Endothelial cell of umbilical vein (primary cell): ENCODE measurements around the gene RPS27. TPM values are rescaled to one million over a fixed set of nuclear protein-coding genes. Genes with fewer than 3 reads are reported as not detected.

ENCODE experiments used
- BruUV-seq: library from RNA; stranded (reverse); fragments of 400-500 nt; replicated peaks from 2 replicates; lab custom pipeline; 2021; lab: Mats Ljungman, UMichigan
- CTCF ChIA-PET: fragments of 300-600, 350-600 bp; sonication (Branson Sonifier 250); formaldehyde crosslinking; loops from one replicate; lab custom pipeline; 2021; ENCODE audit warnings: antibody characterized with exemption, inconsistent platforms; lab: Charles Lee
- POLR2A ChIA-PET: fragments of 300-600, 350-600 bp; sonication (Branson Sonifier 250); formaldehyde crosslinking; loops from one replicate; lab custom pipeline; 2021; ENCODE audit warnings: antibody characterized with exemption, inconsistent platforms; lab: Charles Lee
- DNase-seq: peaks from one replicate; pipeline ENCODE4 v3.0.0-alpha.2; 2011; ENCODE audit warnings: low read depth, low spot score
- FAIRE-seq: peaks from 2 replicates; lab custom pipeline; 2011; peaks lifted over from hg19 to GRCh38; lab: Jason Lieb, UNC
- H2AFZ ChIP-seq: 2 replicates; pipeline ENCODE4 v1.6.0; 2012; ENCODE audit warnings: low read depth, low read length, control low read depth, inconsistent platforms
- H3K27ac ChIP-seq: 2 replicates; pipeline ENCODE4 v1.5.1; 2011; ENCODE audit warnings: low read depth, mild to moderate bottlenecking, control low read depth, low read length, moderate library complexity; ENCODE audit not compliant: insufficient read depth
- H3K27me3 ChIP-seq, 2 experiments: 2 replicates each; pipeline versions ENCODE4 v1.6.0 to v1.6.1; 2011; ENCODE audit warnings: low read length in 2 of 2, mixed read lengths in 1 of 2; ENCODE audit not compliant: control insufficient read depth in 2 of 2, insufficient read depth in 2 of 2
- H3K36me3 ChIP-seq, 2 experiments: 2 replicates in 1 of 2; 3 replicates in 1 of 2; pipeline ENCODE4 v1.5.1; 2011; ENCODE audit warnings: low read length in 2 of 2, mild to moderate bottlenecking in 1 of 2, moderate library complexity in 1 of 2; ENCODE audit not compliant: control insufficient read depth in 2 of 2, insufficient read depth in 2 of 2; ENCODE audit errors: extremely low read depth in 1 of 2
- H3K4me1 ChIP-seq: 3 replicates; pipeline ENCODE4 v1.5.1; 2011; ENCODE audit warnings: mild to moderate bottlenecking, low read length; ENCODE audit not compliant: control insufficient read depth, insufficient read depth; ENCODE audit errors: extremely low read depth
- H3K4me2 ChIP-seq: 2 replicates; pipeline ENCODE4 v1.6.1; 2011; ENCODE audit warnings: low read length, control low read depth, mixed read lengths; ENCODE audit not compliant: insufficient read depth
- H3K4me3 ChIP-seq, 3 experiments: fragments of 200-600 bp in 1 of 3; sonication (generic), shearing (Covaris generic) in 1 of 3; replicated peaks in 1 of 3; 2 replicates each; pipeline ENCODE4 v1.5.1; 2011 to 2016; ENCODE audit warnings: control low read depth in 3 of 3, low read length in 3 of 3, mild to moderate bottlenecking in 2 of 3, inconsistent platforms in 1 of 3, low read depth in 1 of 3, moderate library complexity in 1 of 3; ENCODE audit not compliant: insufficient read depth in 1 of 3
- H3K79me2 ChIP-seq: 2 replicates; pipeline ENCODE4 v1.6.0; 2012; ENCODE audit warnings: low read length, inconsistent platforms; ENCODE audit not compliant: control insufficient read depth, insufficient read depth
- H3K9ac ChIP-seq: replicated peaks from 2 replicates; pipeline ENCODE3; 2011; ENCODE audit warnings: low read length, control low read depth; ENCODE audit not compliant: insufficient read depth; ENCODE audit errors: extremely low read depth
- H3K9me1 ChIP-seq: replicated peaks from 3 replicates; pipeline ENCODE4 v1.6.0; 2011; ENCODE audit warnings: mild to moderate bottlenecking, low read length; ENCODE audit not compliant: control insufficient read depth, insufficient read depth; ENCODE audit errors: extremely low read depth
- H3K9me3 ChIP-seq: replicated peaks from 2 replicates; pipeline ENCODE4 v1.5.1; 2012; ENCODE audit warnings: low read length, inconsistent platforms; ENCODE audit not compliant: control insufficient read depth, insufficient read depth
- H4K20me1 ChIP-seq: replicated peaks from 2 replicates; pipeline ENCODE3; 2011; ENCODE audit warnings: mild to moderate bottlenecking, low read length; ENCODE audit not compliant: control insufficient read depth, insufficient read depth; ENCODE audit errors: extremely low read depth
- EZH2 ChIP-seq: IDR thresholded peaks from 2 replicates; pipeline ENCODE4 v1.6.1; 2012; ENCODE audit warnings: borderline replicate concordance, low read depth, mild to moderate bottlenecking, moderate library complexity, low read length, inconsistent platforms; ENCODE audit not compliant: severe bottlenecking
- FOS ChIP-seq: IDR thresholded peaks from 2 replicates; pipeline ENCODE4 v1.6.1; 2011; ENCODE audit warnings: mild to moderate bottlenecking, low read length, moderate library complexity, borderline replicate concordance; ENCODE audit not compliant: insufficient read depth
- GATA2 ChIP-seq: IDR thresholded peaks from 2 replicates; pipeline ENCODE4 v1.7.0; 2011; ENCODE audit warnings: low read depth, mild to moderate bottlenecking, moderate library complexity, mixed read lengths, low read length; ENCODE audit not compliant: insufficient read length, insufficient read depth
- JUN ChIP-seq: IDR thresholded peaks from 2 replicates; pipeline ENCODE4 v1.6.1; 2011; ENCODE audit warnings: borderline replicate concordance, low read depth; ENCODE audit not compliant: insufficient read length, insufficient read depth
- MYC ChIP-seq: IDR thresholded peaks from one replicate; pipeline ENCODE4 v1.6.1; 2011; ENCODE audit warnings: mild to moderate bottlenecking, low read depth, low read length
- POLR2A ChIP-seq: IDR thresholded peaks from 2 replicates; pipeline ENCODE4 v1.6.1; 2012; ENCODE audit warnings: low read depth, mild to moderate bottlenecking, control low read depth, low read length
- POLR2AphosphoS5 ChIP-seq: IDR thresholded peaks from 2 replicates; pipeline ENCODE4 v1.6.1; 2012; ENCODE audit warnings: low read depth, mild to moderate bottlenecking, control low read depth, low read length, moderate library complexity; ENCODE audit not compliant: insufficient read depth
- dilution Hi-C: fragments of 300-500 bp; cut with MboI; formaldehyde crosslinking; loops from one replicate; pipeline ENCODE4 v1.15.0; 2019; ENCODE audit warnings: low sequenced_read_pairs; ENCODE audit not compliant: extremely low pct_ligation_motif_present
- intact Hi-C: fragments of 100-400 bp; cut with micrococcal nuclease; formaldehyde crosslinking; loops from one replicate; pipeline ENCODE4 v1.10.0; 2022
- polyA plus RNA-seq, 4 experiments: library from polyadenylated mRNA; depleted of rRNA in 3 of 4; stranded (reverse) in 3 of 4; unstranded in 1 of 4; fragments of >200 nt; gene quantifications; 2 replicates each; pipeline versions ENCODE4 v1.2.1 to v1.2.3, GENCODE V29; 2011 to 2012; ENCODE audit warnings: missing spikeins in 1 of 4
- total RNA-seq: library from RNA; stranded (reverse); gene quantifications from 2 replicates; pipeline ENCODE4 v1.2.3, GENCODE V29; 2021
- TF ChIP-seq, protein P1 (sequence below): IDR thresholded peaks from 2 replicates; pipeline ENCODE4 v1.6.1; 2011; ENCODE audit not compliant: insufficient read depth, insufficient read length
- TF ChIP-seq, protein P2 (sequence below), 2 donors: IDR thresholded peaks; 1 replicate in 1 of 2; 2 replicates in 1 of 2; pipeline ENCODE4 v1.5.1; 2011; ENCODE audit warnings: low read length in 2 of 2, mild to moderate bottlenecking in 2 of 2, moderate library complexity in 2 of 2, control low read depth in 1 of 2, inconsistent platforms in 1 of 2, low read depth in 1 of 2; ENCODE audit not compliant: insufficient read depth in 1 of 2; ENCODE audit errors: extremely low read depth in 1 of 2

RPS27 gene
- total and polyA plus RNA-seq, 2 donors (not counting 3 experiments of a cell fraction or from before 2014, with no cell fraction given): 1,120 to 1,521 TPM

DNA sequence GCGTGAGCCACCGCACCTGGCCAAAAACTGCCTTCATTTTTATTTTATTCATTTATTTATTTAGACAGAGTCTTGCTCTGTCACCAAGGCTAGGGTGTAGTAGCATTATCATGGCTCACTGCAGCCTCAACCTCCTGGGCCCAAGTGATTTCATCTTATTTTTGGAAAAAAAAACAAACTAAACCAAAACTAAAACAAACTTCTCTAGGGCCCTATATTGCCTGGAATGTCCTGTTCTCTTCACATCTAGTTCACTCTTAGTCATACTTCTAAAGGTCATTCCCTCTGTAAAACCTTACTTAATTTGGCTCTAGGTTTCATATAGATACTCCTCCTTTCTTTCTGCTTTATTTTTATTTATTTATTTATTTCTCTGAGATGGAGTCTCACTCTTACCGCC is 15.6 kb downstream of the RPS27 start:
- H3K9me1 ChIP-seq: no peaks in the 10 kb centered on the region
- intact Hi-C loops: no loop called here
- no TSS peak for BruUV-seq
- DNase-seq (no peak), FAIRE-seq (no peak)
- H3K9me3 ChIP-seq: no peaks in the 10 kb centered on the region
- H3K79me2 ChIP-seq: no peaks in the 10 kb centered on the region
- dilution Hi-C loops: no loop called here
- ChIA-PET CTCF (no interaction called here), POLR2A (no interaction called here)
- H4K20me1 ChIP-seq: no peaks in the 10 kb centered on the region
- no peaks in the 10 kb centered on the region for H3K36me3 ChIP-seq
- no peak overlapping the region for H3K27ac ChIP-seq
- no peaks in the 10 kb centered on the region for H3K4me1 ChIP-seq
- no peaks in the 10 kb centered on the region for H3K27me3 ChIP-seq
- no peak overlapping the region for H3K4me2 ChIP-seq
- TF ChIP-seq, protein P1, sequence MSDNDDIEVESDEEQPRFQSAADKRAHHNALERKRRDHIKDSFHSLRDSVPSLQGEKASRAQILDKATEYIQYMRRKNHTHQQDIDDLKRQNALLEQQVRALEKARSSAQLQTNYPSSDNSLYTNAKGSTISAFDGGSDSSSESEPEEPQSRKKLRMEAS: no peak
- TF ChIP-seq, protein P2, sequence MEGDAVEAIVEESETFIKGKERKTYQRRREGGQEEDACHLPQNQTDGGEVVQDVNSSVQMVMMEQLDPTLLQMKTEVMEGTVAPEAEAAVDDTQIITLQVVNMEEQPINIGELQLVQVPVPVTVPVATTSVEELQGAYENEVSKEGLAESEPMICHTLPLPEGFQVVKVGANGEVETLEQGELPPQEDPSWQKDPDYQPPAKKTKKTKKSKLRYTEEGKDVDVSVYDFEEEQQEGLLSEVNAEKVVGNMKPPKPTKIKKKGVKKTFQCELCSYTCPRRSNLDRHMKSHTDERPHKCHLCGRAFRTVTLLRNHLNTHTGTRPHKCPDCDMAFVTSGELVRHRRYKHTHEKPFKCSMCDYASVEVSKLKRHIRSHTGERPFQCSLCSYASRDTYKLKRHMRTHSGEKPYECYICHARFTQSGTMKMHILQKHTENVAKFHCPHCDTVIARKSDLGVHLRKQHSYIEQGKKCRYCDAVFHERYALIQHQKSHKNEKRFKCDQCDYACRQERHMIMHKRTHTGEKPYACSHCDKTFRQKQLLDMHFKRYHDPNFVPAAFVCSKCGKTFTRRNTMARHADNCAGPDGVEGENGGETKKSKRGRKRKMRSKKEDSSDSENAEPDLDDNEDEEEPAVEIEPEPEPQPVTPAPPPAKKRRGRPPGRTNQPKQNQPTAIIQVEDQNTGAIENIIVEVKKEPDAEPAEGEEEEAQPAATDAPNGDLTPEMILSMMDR (IDR thresholded peaks at IDR 0.05; ENCODE audit: extremely low read depth in 1 of 2, insufficient read depth in 1 of 2, low read depth in 1 of 2, low read length in 2 of 2): no peak
- no peak for TF ChIP-seq JUN
- TF ChIP-seq POLR2A: no peak
- TF ChIP-seq FOS: no peak
- TF ChIP-seq POLR2AphosphoS5: no peak
- no peak for TF ChIP-seq MYC
- no peak for TF ChIP-seq EZH2
- TF ChIP-seq GATA2: no peak
- H2AFZ ChIP-seq: no peak overlapping the region
- H3K9ac ChIP-seq: no peak overlapping the region
- H3K4me3 ChIP-seq: no peak overlapping the region
